ENCODE measurements around the gene CXCR4.

Gene CXCR4

GRCh38 chr2:136136931-136137330 is 19.0 kb upstream of the CXCR4 start:
- TF ChIP-seq EZH2phosphoT487 (IDR thresholded peaks at IDR 0.05; ENCODE audit: borderline replicate concordance), result no peak
- TF ChIP-seq CTCF (conservative IDR thresholded peaks at IDR 0.05; ENCODE audit: low read length), result peak; percentile 25; the same call in 1 of the 2 replicates
- Histone ChIP-seq H3K36me3 (ENCODE audit: insufficient read depth, low read length) (no peaks in the 10 kb centered on the region), H3K9me3 (ENCODE audit: insufficient read depth, low read depth, low read length) (no peaks in the 10 kb centered on the region), H3K9ac (ENCODE audit: low read depth, low read length, poor library complexity, severe bottlenecking) (peak overlapping the region; percentile 80), H3K4me1 (ENCODE audit: insufficient read depth, low read length, poor library complexity, severe bottlenecking) (peaks cover 95% of the 10 kb centered on the region), H3K27me3 (ENCODE audit: insufficient read depth, low read length, poor library complexity, severe bottlenecking) (no peaks in the 10 kb centered on the region), H3K4me2 (ENCODE audit: low read depth, low read length, poor library complexity, severe bottlenecking) (peak overlapping the region; percentile 72), H3K4me3 (ENCODE audit: low read length, poor library complexity, severe bottlenecking) (peak overlapping the region; percentile 54), H2AFZ (ENCODE audit: low read length) (no peak overlapping the region; the same call in 1 of the 2 replicates), H3K79me2 (ENCODE audit: insufficient read depth, low read length) (no peaks in the 10 kb centered on the region), H3K9me2 (replicated peaks; ENCODE audit: low read depth, low read length) (no peaks in the 10 kb centered on the region), H3F3A (ENCODE audit: low read depth) (peaks cover 23% of the 10 kb centered on the region), H4K20me1 (ENCODE audit: insufficient read depth, low read length, poor library complexity, severe bottlenecking) (no peaks in the 10 kb centered on the region)

GRCh38 chr2:136135921-136136906 is 18.3 kb upstream of the CXCR4 start:
- peak overlapping the region; percentile 72 for H3K4me2 ChIP-seq (ENCODE audit: low read depth, low read length, poor library complexity, severe bottlenecking)
- H3K27me3 ChIP-seq (ENCODE audit: insufficient read depth, low read length, poor library complexity, severe bottlenecking), result no peaks in the 10 kb centered on the region
- peaks cover 21% of the 10 kb centered on the region for H3F3A ChIP-seq (ENCODE audit: low read depth)
- H3K9me3 ChIP-seq (ENCODE audit: insufficient read depth, low read depth, low read length), result no peaks in the 10 kb centered on the region
- no peaks in the 10 kb centered on the region for H3K79me2 ChIP-seq (ENCODE audit: insufficient read depth, low read length)
- peaks cover 93% of the 10 kb centered on the region for H3K4me1 ChIP-seq (ENCODE audit: insufficient read depth, low read length, poor library complexity, severe bottlenecking)
- peak overlapping the region; percentile 54 for H3K4me3 ChIP-seq (ENCODE audit: low read length, poor library complexity, severe bottlenecking)
- H3K9me2 ChIP-seq (replicated peaks; ENCODE audit: low read depth, low read length), result no peaks in the 10 kb centered on the region
- H4K20me1 ChIP-seq (ENCODE audit: insufficient read depth, low read length, poor library complexity, severe bottlenecking), result no peaks in the 10 kb centered on the region
- H3K9ac ChIP-seq (ENCODE audit: low read depth, low read length, poor library complexity, severe bottlenecking), result peak overlapping the region; percentile 80
- H2AFZ ChIP-seq (ENCODE audit: low read length), result no peak overlapping the region; the same call in 1 of the 2 replicates
- no peak for TF ChIP-seq CTCF (conservative IDR thresholded peaks at IDR 0.05; ENCODE audit: low read length)
- TF ChIP-seq EZH2phosphoT487 (IDR thresholded peaks at IDR 0.05; ENCODE audit: borderline replicate concordance), result no peak
- H3K36me3 ChIP-seq (ENCODE audit: insufficient read depth, low read length), result no peaks in the 10 kb centered on the region

GRCh38 chr2:136135462-136135861 is 17.5 kb upstream of the CXCR4 start:
- Histone ChIP-seq H3K9me3 (ENCODE audit: insufficient read depth, low read depth, low read length) (no peaks in the 10 kb centered on the region), H3K9me2 (replicated peaks; ENCODE audit: low read depth, low read length) (no peaks in the 10 kb centered on the region), H2AFZ (ENCODE audit: low read length) (no peak overlapping the region), H4K20me1 (ENCODE audit: insufficient read depth, low read length, poor library complexity, severe bottlenecking) (no peaks in the 10 kb centered on the region), H3K79me2 (ENCODE audit: insufficient read depth, low read length) (no peaks in the 10 kb centered on the region), H3K4me1 (ENCODE audit: insufficient read depth, low read length, poor library complexity, severe bottlenecking) (peaks cover 87% of the 10 kb centered on the region), H3F3A (ENCODE audit: low read depth) (peaks cover 21% of the 10 kb centered on the region), H3K27me3 (ENCODE audit: insufficient read depth, low read length, poor library complexity, severe bottlenecking) (no peaks in the 10 kb centered on the region), H3K4me3 (ENCODE audit: low read length, poor library complexity, severe bottlenecking) (peak overlapping the region; percentile 54), H3K4me2 (ENCODE audit: low read depth, low read length, poor library complexity, severe bottlenecking) (peak overlapping the region; percentile 72), H3K9ac (ENCODE audit: low read depth, low read length, poor library complexity, severe bottlenecking) (peak overlapping the region; percentile 80), H3K36me3 (ENCODE audit: insufficient read depth, low read length) (no peaks in the 10 kb centered on the region)
- TF ChIP-seq CTCF (conservative IDR thresholded peaks at IDR 0.05; ENCODE audit: low read length), result no peak

All from Loucy (cell line).